Keratinocyte (primary cell): ENCODE measurements around the gene LRRC46. TPM values are rescaled to one million over a fixed set of nuclear protein-coding genes. Genes with fewer than 3 reads are reported as not detected.

Experiments used
- DNase-seq: peaks from one replicate; pipeline ENCODE4 v3.0.0-alpha.2; 2011; ENCODE audit warnings: low read depth, missing footprints, low spot score
- FAIRE-seq: peaks from 2 replicates; lab custom pipeline; 2011; peaks lifted over from hg19 to GRCh38; lab: Jason Lieb, UNC
- H2AFZ ChIP-seq: 2 replicates; pipeline ENCODE4 v1.6.0; 2012; ENCODE audit warnings: low read length, control low read depth, inconsistent platforms; ENCODE audit not compliant: control insufficient read depth
- H3K27ac ChIP-seq: 2 replicates; pipeline ENCODE4 v1.5.1; 2011; ENCODE audit warnings: low read length; ENCODE audit not compliant: control insufficient read depth, insufficient read depth
- H3K27me3 ChIP-seq: 3 replicates; pipeline ENCODE4 v1.6.0; 2011; ENCODE audit warnings: low read length; ENCODE audit not compliant: control insufficient read depth, insufficient read depth; ENCODE audit errors: extremely low read depth
- H3K36me3 ChIP-seq, 2 experiments: 2 replicates in 1 of 2; 3 replicates in 1 of 2; pipeline ENCODE4 v1.5.1; 2011; ENCODE audit warnings: low read length in 2 of 2, mild to moderate bottlenecking in 1 of 2; ENCODE audit not compliant: control insufficient read depth in 2 of 2, insufficient read depth in 2 of 2; ENCODE audit errors: extremely low read depth in 1 of 2
- H3K4me1 ChIP-seq: 3 replicates; pipeline ENCODE4 v1.5.1; 2011; ENCODE audit warnings: low read length; ENCODE audit not compliant: control insufficient read depth, insufficient read depth; ENCODE audit errors: extremely low read depth
- H3K4me2 ChIP-seq: 3 replicates; pipeline ENCODE4 v1.6.0; 2011; ENCODE audit warnings: low read depth, low read length; ENCODE audit not compliant: control insufficient read depth, insufficient read depth; ENCODE audit errors: extremely low read depth
- H3K4me3 ChIP-seq, 3 experiments: fragments of 200-600 bp in 1 of 3; sonication (generic) in 1 of 3; 2 replicates in 2 of 3; 3 replicates in 1 of 3; pipeline ENCODE4 v1.5.1; 2011 to 2016; ENCODE audit warnings: low read length in 3 of 3, mild to moderate bottlenecking in 3 of 3, control low read depth in 2 of 3, inconsistent platforms in 1 of 3, low read depth in 1 of 3, mixed read lengths in 1 of 3, mixed run types in 1 of 3, moderate library complexity in 1 of 3; ENCODE audit not compliant: control insufficient read depth in 2 of 3, insufficient read depth in 2 of 3; ENCODE audit errors: extremely low read depth in 1 of 3
- H3K79me2 ChIP-seq: 2 replicates; pipeline ENCODE4 v1.6.0; 2012; ENCODE audit warnings: low read length; ENCODE audit not compliant: control insufficient read depth, insufficient read depth
- H3K9ac ChIP-seq: 3 replicates; pipeline ENCODE4 v1.6.0; 2011; ENCODE audit warnings: low read length; ENCODE audit not compliant: control insufficient read depth, insufficient read depth; ENCODE audit errors: extremely low read depth
- H3K9me1 ChIP-seq: 3 replicates; pipeline ENCODE4 v1.6.0; 2011; ENCODE audit warnings: low read length; ENCODE audit not compliant: control insufficient read depth, insufficient read depth; ENCODE audit errors: extremely low read depth
- H3K9me3 ChIP-seq: 2 replicates; pipeline ENCODE4 v1.5.1; 2012; ENCODE audit warnings: low read depth, low read length; ENCODE audit not compliant: control insufficient read depth
- H4K20me1 ChIP-seq: 3 replicates; pipeline ENCODE4 v1.6.0; 2011; ENCODE audit warnings: low read length; ENCODE audit not compliant: control insufficient read depth, insufficient read depth; ENCODE audit errors: extremely low read depth
- EZH2 ChIP-seq: IDR thresholded peaks from one replicate; pipeline ENCODE4 v1.6.1; 2012; ENCODE audit warnings: inconsistent platforms, mild to moderate bottlenecking, low read length, moderate library complexity
- dilution Hi-C: fragments of 300-500 bp; cut with MboI; formaldehyde crosslinking; loops from one replicate; pipeline ENCODE4 v1.7.0; 2020; ENCODE audit warnings: low sequenced_read_pairs; ENCODE audit not compliant: extremely low pct_ligation_motif_present
- polyA plus RNA-seq, 5 experiments: library from polyadenylated mRNA; depleted of rRNA in 3 of 5; stranded (reverse) in 3 of 5; stranded (forward) in 1 of 5; unstranded in 1 of 5; fragments of >200 nt; gene quantifications; 1 replicate in 1 of 5; 2 replicates in 3 of 5; 3 replicates in 1 of 5; pipeline versions ENCODE4 v1.2.1 to v1.2.3, GENCODE V29; 2011 to 2012; ENCODE audit warnings: missing spikeins in 2 of 5, low read depth in 1 of 5, low replicate concordance in 1 of 5
- TF ChIP-seq, protein P1 (sequence below), 3 experiments: IDR thresholded peaks in 1 of 3; conservative IDR thresholded peaks in 1 of 3; optimal IDR thresholded peaks in 1 of 3; 2 replicates in 2 of 3; 3 replicates in 1 of 3; pipeline versions ENCODE3 to v1.5.1; 2011; ENCODE audit warnings: low read length in 3 of 3, mild to moderate bottlenecking in 3 of 3, moderate library complexity in 2 of 3, control low read depth in 1 of 3, inconsistent platforms in 1 of 3; ENCODE audit not compliant: insufficient read depth in 2 of 3; ENCODE audit errors: extremely low read depth in 1 of 3

LRRC46 gene
- polyA plus RNA-seq, 1 donor (not counting 4 experiments of a cell fraction or from before 2014, with no cell fraction given), result 0.43 TPM

DNA sequence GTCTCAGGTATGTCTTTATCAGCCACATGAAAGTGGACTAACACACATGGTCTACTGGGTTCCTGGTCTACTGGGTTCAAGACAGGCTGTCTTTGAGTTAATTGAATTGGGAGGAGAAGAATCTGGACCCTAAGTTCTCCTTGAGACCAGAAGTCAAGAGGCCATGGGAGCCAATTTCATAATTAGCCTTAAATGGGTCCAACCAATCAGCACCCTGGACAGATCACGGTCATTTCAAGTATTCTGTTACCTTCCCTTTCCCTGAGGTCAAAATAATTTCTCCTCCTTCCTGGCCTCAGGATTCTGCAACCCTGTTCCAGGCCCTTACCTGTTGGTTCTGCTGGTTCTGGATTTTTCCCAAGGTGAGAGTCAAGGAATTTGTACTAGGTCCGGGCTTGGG, 33.7 kb upstream of the LRRC46 start:
- FAIRE-seq, result no peak
- Histone ChIP-seq H3K9me3 (no peaks in the 10 kb centered on the region), H3K4me2 (no peak overlapping the region), H2AFZ (no peak overlapping the region), H3K9ac (no peak overlapping the region), H3K36me3 (no peaks in the 10 kb centered on the region), H3K27ac (no peak overlapping the region), H3K4me3 (no peak overlapping the region), H3K9me1 (no peaks in the 10 kb centered on the region), H3K27me3 (peaks cover 3% of the 10 kb centered on the region), H4K20me1 (no peaks in the 10 kb centered on the region), H3K4me1 (no peaks in the 10 kb centered on the region), H3K79me2 (no peaks in the 10 kb centered on the region)
- no peak for DNase-seq
- dilution Hi-C loops, result no loop called here
- TF ChIP-seq, protein P1, sequence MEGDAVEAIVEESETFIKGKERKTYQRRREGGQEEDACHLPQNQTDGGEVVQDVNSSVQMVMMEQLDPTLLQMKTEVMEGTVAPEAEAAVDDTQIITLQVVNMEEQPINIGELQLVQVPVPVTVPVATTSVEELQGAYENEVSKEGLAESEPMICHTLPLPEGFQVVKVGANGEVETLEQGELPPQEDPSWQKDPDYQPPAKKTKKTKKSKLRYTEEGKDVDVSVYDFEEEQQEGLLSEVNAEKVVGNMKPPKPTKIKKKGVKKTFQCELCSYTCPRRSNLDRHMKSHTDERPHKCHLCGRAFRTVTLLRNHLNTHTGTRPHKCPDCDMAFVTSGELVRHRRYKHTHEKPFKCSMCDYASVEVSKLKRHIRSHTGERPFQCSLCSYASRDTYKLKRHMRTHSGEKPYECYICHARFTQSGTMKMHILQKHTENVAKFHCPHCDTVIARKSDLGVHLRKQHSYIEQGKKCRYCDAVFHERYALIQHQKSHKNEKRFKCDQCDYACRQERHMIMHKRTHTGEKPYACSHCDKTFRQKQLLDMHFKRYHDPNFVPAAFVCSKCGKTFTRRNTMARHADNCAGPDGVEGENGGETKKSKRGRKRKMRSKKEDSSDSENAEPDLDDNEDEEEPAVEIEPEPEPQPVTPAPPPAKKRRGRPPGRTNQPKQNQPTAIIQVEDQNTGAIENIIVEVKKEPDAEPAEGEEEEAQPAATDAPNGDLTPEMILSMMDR (optimal IDR thresholded peaks at IDR 0.05 in 1 of 3, IDR thresholded peaks at IDR 0.05 in 1 of 3, conservative IDR thresholded peaks at IDR 0.05 in 1 of 3; ENCODE audit: extremely low read depth in 1 of 3, insufficient read depth in 2 of 3, low read length in 3 of 3), result no peak
- TF ChIP-seq EZH2, result no peak

DNA sequence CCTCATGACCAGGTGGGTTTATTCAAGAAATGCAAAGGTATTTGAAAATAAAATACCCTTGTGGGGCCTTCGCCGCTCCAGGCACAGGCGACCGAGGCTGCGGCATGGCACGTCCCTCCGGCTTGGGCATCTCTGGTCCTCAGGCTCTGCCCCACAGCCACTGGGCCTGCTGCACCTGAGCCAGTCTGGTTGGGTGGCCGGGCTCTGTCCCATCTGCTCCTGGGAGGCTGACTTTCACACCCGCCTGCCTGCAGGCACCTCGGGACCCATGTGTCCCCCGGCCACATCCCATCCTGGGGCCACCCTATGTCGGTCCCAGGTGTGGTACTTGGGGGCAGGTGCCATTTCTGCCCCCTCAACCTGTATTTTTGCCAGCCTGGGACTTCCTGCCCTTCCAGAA, 30.8 kb upstream of the LRRC46 start:
- Histone ChIP-seq H3K9me1 (no peaks in the 10 kb centered on the region), H3K79me2 (no peaks in the 10 kb centered on the region), H3K9ac (no peak overlapping the region), H4K20me1 (no peaks in the 10 kb centered on the region), H2AFZ (no peak overlapping the region), H3K27ac (no peak overlapping the region), H3K27me3 (no peaks in the 10 kb centered on the region), H3K9me3 (no peaks in the 10 kb centered on the region), H3K4me3 (no peak overlapping the region), H3K4me2 (no peak overlapping the region), H3K4me1 (no peaks in the 10 kb centered on the region), H3K36me3 (no peaks in the 10 kb centered on the region)
- dilution Hi-C loops, result no loop called here
- DNase-seq (no peak), FAIRE-seq (no peak)
- TF ChIP-seq, protein P1 (optimal IDR thresholded peaks at IDR 0.05 in 1 of 3, IDR thresholded peaks at IDR 0.05 in 1 of 3, conservative IDR thresholded peaks at IDR 0.05 in 1 of 3; ENCODE audit: extremely low read depth in 1 of 3, insufficient read depth in 2 of 3, low read length in 3 of 3), result no peak
- TF ChIP-seq EZH2, result no peak
